Tibial nerve (tissue), 4 donors: ENCODE data around the gene SMYD3. TPM values are rescaled to one million over a fixed set of nuclear protein-coding genes. Genes with fewer than 3 reads are reported as not detected.
"Not testable (repeated sequence)": the region's sequence is repeated elsewhere in the genome, so short reads cannot be mapped to it uniquely, and the experiment has no call there.

Source experiments
- DNase-seq, 2 donors: peaks; one replicate each; pipeline ENCODE4 v3.0.0-alpha.2; 2019; ENCODE audit warnings: low spot score in 2 of 2
- H3K27ac ChIP-seq, 4 donors: fragments of 200-600 bp; sonication (generic) in 3 of 4; one replicate each; pipeline ENCODE4 v1.5.1; 2017 to 2019; ENCODE audit warnings: mild to moderate bottlenecking in 1 of 4
- H3K27me3 ChIP-seq, 2 donors: fragments of 200-600 bp; sonication (generic) in 1 of 2; one replicate each; pipeline versions ENCODE4 v1.5.1 to v1.6.0; 2017 to 2019
- H3K36me3 ChIP-seq, 3 donors: fragments of 200-600 bp; sonication (generic); one replicate each; pipeline ENCODE4 v1.5.1; 2018 to 2019
- H3K4me1 ChIP-seq, 4 donors: fragments of 200-600 bp; sonication (generic) in 3 of 4; one replicate each; pipeline ENCODE4 v1.5.1; 2017 to 2019
- H3K4me3 ChIP-seq, 4 donors: fragments of 200-600 bp; sonication (generic) in 3 of 4; one replicate each; pipeline ENCODE4 v1.5.1; 2017 to 2019; ENCODE audit warnings: mild to moderate bottlenecking in 1 of 4, moderate library complexity in 1 of 4
- H3K9me3 ChIP-seq, 4 donors: fragments of 200-600 bp; sonication (generic) in 3 of 4; one replicate each; pipeline ENCODE4 v1.5.1; 2017 to 2019
- EP300 ChIP-seq, 2 donors: sonication (generic); formaldehyde crosslinking; IDR thresholded peaks; one replicate each; pipeline ENCODE4 v1.6.1; 2017; ENCODE audit warnings: antibody characterized with exemption in 2 of 2, mild to moderate bottlenecking in 1 of 2
- POLR2A ChIP-seq, 2 donors: fragments of 450-650 bp; IDR thresholded peaks; one replicate each; pipeline ENCODE4 v1.6.1; 2017; ENCODE audit warnings: antibody characterized with exemption in 2 of 2, mild to moderate bottlenecking in 2 of 2, moderate library complexity in 2 of 2
- WGBS, 2 donors: methylation state at CpG; one replicate each; pipeline ENCODE4 v1.1.5; 2018; 5-methylcytosine and 5-hydroxymethylcytosine counted together
- total RNA-seq, 4 donors: library from RNA; depleted of rRNA; stranded (reverse); fragments of >200 nt; gene quantifications; one replicate each; pipeline ENCODE4 v1.1.0, GENCODE V29; 2016
- TF ChIP-seq, protein P1 (sequence below), 5 experiments: fragments of 200-600 bp in 3 of 5; fragments of 450-650 bp in 2 of 5; sonication (generic) in 3 of 5; IDR thresholded peaks; one replicate each; pipeline ENCODE4 v1.5.1; 2016 to 2019; ENCODE audit warnings: antibody characterized with exemption in 5 of 5, mild to moderate bottlenecking in 3 of 5, moderate library complexity in 2 of 5

SMYD3 gene
- total RNA-seq, 4 donors from 2014 or later, result 22.2 to 30.3 (median 27.0) TPM

- DNase-seq, result no peak
- no peaks in the 10 kb centered on the region for H3K27me3 ChIP-seq
- WGBS, 2 donors, result 74 to 82% methylated on average over 1 of the region's 1 CpG
- H3K9me3 ChIP-seq, result peaks cover 0 to 15% (median 0%) of the 10 kb centered on the region in 4 donors
- no peaks in the 10 kb centered on the region for H3K36me3 ChIP-seq
- TF ChIP-seq, protein P1, sequence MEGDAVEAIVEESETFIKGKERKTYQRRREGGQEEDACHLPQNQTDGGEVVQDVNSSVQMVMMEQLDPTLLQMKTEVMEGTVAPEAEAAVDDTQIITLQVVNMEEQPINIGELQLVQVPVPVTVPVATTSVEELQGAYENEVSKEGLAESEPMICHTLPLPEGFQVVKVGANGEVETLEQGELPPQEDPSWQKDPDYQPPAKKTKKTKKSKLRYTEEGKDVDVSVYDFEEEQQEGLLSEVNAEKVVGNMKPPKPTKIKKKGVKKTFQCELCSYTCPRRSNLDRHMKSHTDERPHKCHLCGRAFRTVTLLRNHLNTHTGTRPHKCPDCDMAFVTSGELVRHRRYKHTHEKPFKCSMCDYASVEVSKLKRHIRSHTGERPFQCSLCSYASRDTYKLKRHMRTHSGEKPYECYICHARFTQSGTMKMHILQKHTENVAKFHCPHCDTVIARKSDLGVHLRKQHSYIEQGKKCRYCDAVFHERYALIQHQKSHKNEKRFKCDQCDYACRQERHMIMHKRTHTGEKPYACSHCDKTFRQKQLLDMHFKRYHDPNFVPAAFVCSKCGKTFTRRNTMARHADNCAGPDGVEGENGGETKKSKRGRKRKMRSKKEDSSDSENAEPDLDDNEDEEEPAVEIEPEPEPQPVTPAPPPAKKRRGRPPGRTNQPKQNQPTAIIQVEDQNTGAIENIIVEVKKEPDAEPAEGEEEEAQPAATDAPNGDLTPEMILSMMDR (IDR thresholded peaks at IDR 0.05), result no peak
- no peak for TF ChIP-seq EP300 (IDR thresholded peaks at IDR 0.05)
- TF ChIP-seq POLR2A (IDR thresholded peaks at IDR 0.05), result no peak
- H3K4me3 ChIP-seq, result no peak overlapping the region
- no peak overlapping the region for H3K27ac ChIP-seq
- no peaks in the 10 kb centered on the region for H3K4me1 ChIP-seq
Measured at GRCh38 chr1:246029616-246030015, 477.5 kb downstream of the SMYD3 start.

- H3K27ac ChIP-seq, H3K4me3 ChIP-seq, H3K9me3 ChIP-seq, H3K4me1 ChIP-seq, DNase-seq, H3K36me3 ChIP-seq, H3K27me3 ChIP-seq: not testable (repeated sequence)
- 92 to 93% methylated on average over 1 of the region's 1 CpG for WGBS, 2 donors
Measured at GRCh38 chr1:246024118-246024517, 483.0 kb downstream of the SMYD3 start.

GRCh38 chr1:246020211-246020954, 486.7 kb downstream of the SMYD3 start:
- H3K27me3 ChIP-seq, result no peaks in the 10 kb centered on the region
- no peak for DNase-seq
- no peaks in the 10 kb centered on the region for H3K9me3 ChIP-seq
- no peak overlapping the region for H3K27ac ChIP-seq
- no peaks in the 10 kb centered on the region for H3K36me3 ChIP-seq
- H3K4me3 ChIP-seq, result no peak overlapping the region
- no peaks in the 10 kb centered on the region for H3K4me1 ChIP-seq
- TF ChIP-seq EP300 (IDR thresholded peaks at IDR 0.05) (no peak), POLR2A (IDR thresholded peaks at IDR 0.05) (no peak)
- TF ChIP-seq, protein P1 (IDR thresholded peaks at IDR 0.05), result no peak
- 83 to 84% methylated on average over 6 of the region's 6 CpGs for WGBS, 2 donors

- WGBS, 2 donors, result 69 to 80% methylated on average over 4 of the region's 4 CpGs
- no peaks in the 10 kb centered on the region for H3K36me3 ChIP-seq
- no peak for DNase-seq
- H3K27me3 ChIP-seq, result no peaks in the 10 kb centered on the region
- H3K9me3 ChIP-seq, result no peaks in the 10 kb centered on the region
- H3K4me1 ChIP-seq, result no peaks in the 10 kb centered on the region
- no peak overlapping the region for H3K4me3 ChIP-seq
- TF ChIP-seq POLR2A (IDR thresholded peaks at IDR 0.05) (no peak), EP300 (IDR thresholded peaks at IDR 0.05) (no peak)
- TF ChIP-seq, protein P1 (IDR thresholded peaks at IDR 0.05), result no peak
- H3K27ac ChIP-seq, result no peak overlapping the region
Measured at GRCh38 chr1:246018146-246018545, 488.9 kb downstream of the SMYD3 start.

- no peaks in the 10 kb centered on the region for H3K27me3 ChIP-seq
- TF ChIP-seq, protein P1 (IDR thresholded peaks at IDR 0.05), result peak; percentile 16 to 39 (median 24)
- no peak for TF ChIP-seq POLR2A (IDR thresholded peaks at IDR 0.05)
- no peak for TF ChIP-seq EP300 (IDR thresholded peaks at IDR 0.05)
- H3K9me3 ChIP-seq, result no peaks in the 10 kb centered on the region
- H3K36me3 ChIP-seq, result no peaks in the 10 kb centered on the region
- no peak overlapping the region for H3K27ac ChIP-seq
- no peak for DNase-seq
- 32 to 39% methylated on average over 5 of the region's 5 CpGs for WGBS, 2 donors
- no peak overlapping the region for H3K4me3 ChIP-seq
- H3K4me1 ChIP-seq, result peaks cover 0 to 7% (median 0%) of the 10 kb centered on the region in 4 donors
Measured at GRCh38 chr1:246012341-246012740, 494.7 kb downstream of the SMYD3 start.
